ENCODE measurements around the gene RILPL2. TPM values are rescaled to one million over a fixed set of nuclear protein-coding genes. Genes with fewer than 3 reads are reported as not detected.
A peak's percentile ranks its signal among the peaks of the same experiment; 100 is the strongest.

RILPL2 gene
- total and polyA plus RNA-seq, 8 donors = 0.83 to 2.1 (median 1.3) TPM

DNA sequence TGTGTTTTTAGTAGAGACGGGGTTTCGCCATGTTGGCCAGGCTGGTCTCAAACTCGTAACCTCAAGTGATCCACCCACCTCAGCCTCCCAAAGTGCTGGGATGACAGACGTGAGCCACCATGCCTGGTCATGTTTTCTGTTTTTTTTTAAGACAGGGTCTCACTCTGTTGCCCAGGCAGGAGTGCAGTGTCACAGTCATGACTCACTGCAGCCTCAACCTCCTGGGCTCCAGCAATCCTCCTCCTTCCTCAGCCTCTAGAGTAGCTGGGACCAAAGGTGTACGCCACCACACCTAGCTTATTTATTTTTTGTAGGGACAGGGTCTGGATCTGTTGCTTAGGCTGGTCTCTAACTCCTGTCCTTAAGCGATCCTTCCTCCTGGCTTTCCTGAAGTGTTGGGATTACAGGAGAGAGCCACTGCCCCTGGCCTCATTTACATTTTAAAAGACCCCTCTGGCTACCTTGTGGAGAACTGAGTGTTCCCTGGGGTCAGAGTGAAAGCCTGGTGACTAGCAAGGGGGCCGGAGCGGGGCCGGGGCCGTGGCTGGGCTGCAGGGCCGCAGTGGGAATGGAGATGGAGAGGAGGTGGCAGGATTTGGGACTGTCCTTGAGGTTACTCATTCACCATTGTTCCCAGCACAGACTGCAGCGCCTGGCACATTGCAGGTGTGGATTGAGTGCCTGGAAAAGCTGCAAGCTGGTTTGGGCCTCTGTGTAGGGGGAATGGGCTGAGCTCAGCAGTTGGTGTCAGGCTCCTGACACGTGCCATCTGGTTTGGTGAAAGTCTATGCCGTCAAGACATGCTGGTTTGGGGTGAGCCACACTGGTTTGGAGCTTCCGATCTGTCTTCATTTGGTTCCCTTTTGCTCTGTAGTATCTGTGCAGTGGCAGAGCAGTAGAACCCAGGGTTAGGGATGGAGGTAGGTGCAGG, 34.5 kb downstream of the RILPL2 start:
- FAIRE-seq (no peak), DNase-seq (no peak), ATAC-seq (peak in 2 of 4 donors; percentile 14 to 25)
- no peak overlapping the region for H3K27ac ChIP-seq
- H3K27me3 ChIP-seq = no peaks in the 10 kb centered on the region
- intact Hi-C loops (cut with DNase I) = no loop called here
- TF ChIP-seq, protein P1, sequence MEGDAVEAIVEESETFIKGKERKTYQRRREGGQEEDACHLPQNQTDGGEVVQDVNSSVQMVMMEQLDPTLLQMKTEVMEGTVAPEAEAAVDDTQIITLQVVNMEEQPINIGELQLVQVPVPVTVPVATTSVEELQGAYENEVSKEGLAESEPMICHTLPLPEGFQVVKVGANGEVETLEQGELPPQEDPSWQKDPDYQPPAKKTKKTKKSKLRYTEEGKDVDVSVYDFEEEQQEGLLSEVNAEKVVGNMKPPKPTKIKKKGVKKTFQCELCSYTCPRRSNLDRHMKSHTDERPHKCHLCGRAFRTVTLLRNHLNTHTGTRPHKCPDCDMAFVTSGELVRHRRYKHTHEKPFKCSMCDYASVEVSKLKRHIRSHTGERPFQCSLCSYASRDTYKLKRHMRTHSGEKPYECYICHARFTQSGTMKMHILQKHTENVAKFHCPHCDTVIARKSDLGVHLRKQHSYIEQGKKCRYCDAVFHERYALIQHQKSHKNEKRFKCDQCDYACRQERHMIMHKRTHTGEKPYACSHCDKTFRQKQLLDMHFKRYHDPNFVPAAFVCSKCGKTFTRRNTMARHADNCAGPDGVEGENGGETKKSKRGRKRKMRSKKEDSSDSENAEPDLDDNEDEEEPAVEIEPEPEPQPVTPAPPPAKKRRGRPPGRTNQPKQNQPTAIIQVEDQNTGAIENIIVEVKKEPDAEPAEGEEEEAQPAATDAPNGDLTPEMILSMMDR (IDR thresholded peaks at IDR 0.05) = no peak
- H3K9me3 ChIP-seq = no peaks in the 10 kb centered on the region
- peaks cover 4 to 13% (median 5%) of the 10 kb centered on the region in 3 donors for H3K4me1 ChIP-seq
- WGBS, 2 donors = 74 to 76% methylated on average over 15 of the region's 15 CpGs
- H3K4me3 ChIP-seq = no peak overlapping the region
- peaks cover 0 to 38% (median 22%) of the 10 kb centered on the region in 3 donors for H3K36me3 ChIP-seq

DNA sequence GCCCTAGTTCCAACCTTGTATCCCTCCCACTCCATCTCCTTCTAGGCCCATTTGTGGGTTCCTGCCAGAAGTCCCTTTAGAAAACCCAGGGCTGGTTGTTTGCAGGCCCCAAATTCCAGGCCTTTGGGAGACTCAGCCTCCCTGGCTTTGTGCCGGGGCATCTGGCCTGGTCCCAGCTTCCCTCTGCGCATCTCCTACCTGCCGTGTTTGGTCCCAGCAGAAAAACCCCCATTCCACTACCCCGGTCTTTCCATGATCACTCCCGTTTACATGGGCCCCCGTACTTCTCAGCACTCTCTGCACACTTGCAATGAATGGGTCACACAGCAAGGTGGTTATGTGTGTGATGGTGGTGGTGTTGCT, 37.2 kb downstream of the RILPL2 start:
- Histone ChIP-seq H3K36me3 (peaks cover 3 to 36% (median 13%) of the 10 kb centered on the region in 3 donors), H3K4me3 (no peak overlapping the region)

DNA sequence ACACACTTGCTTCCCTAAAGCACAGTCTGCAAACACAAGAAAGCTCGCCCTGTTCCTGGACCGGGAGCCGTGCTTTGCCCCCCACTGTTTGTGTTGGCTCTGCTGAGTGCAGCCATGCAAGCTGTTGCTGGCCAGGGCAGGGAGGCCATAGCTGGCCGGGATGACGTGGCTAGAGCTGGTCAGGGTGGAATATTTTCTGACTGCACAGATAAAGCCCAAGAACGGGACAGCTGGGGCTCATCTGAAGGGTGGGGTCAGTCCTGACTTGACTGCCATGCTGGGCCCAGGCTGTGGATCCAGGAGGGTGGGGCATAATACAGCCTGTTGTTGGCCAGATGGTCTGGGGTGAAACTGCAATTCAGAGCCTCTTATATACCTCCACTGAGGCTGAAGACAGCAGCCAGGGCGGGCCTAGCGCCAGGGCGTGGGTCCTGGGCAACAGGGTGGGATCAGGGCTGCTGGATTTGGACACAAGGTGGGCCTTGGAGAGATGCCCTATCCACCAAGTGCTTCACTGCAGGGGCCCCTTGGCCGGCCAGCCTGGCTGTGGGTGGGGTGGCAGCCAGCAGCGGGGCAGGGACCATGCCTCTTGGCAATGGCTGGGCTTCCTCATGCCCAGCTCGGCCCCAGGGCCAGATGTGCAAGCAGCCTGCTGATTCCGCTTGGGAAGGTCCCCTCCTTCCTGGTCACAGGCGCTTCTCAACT, 37.8 kb downstream of the RILPL2 start:
- no peaks in the 10 kb centered on the region for H3K9me3 ChIP-seq
- H3K27ac ChIP-seq = peak overlapping the region in 1 of 4 donors; percentile 8
- ATAC-seq = peak; percentile 10 to 45 (median 33)
- peak in 3 of 6 donors; percentile 30 to 68 (median 47) for DNase-seq
- TF ChIP-seq, protein P1 (IDR thresholded peaks at IDR 0.05) = no peak
- no peak for FAIRE-seq
- intact Hi-C loops (cut with DNase I) = no loop called here
- H3K4me1 ChIP-seq = peaks cover 14 to 22% (median 19%) of the 10 kb centered on the region in 3 donors
- peaks cover 3 to 35% (median 8%) of the 10 kb centered on the region in 3 donors for H3K36me3 ChIP-seq
- no peak overlapping the region for H3K4me3 ChIP-seq
- no peaks in the 10 kb centered on the region for H3K27me3 ChIP-seq
- WGBS, 2 donors = 58 to 64% methylated on average over 14 of the region's 14 CpGs

More for the DNA sequence above, 37.2 kb downstream of the RILPL2 start:
- DNase-seq (no peak), ATAC-seq (no peak), FAIRE-seq (no peak)
- 92 to 95% methylated on average over 6 of the region's 6 CpGs for WGBS, 2 donors
- TF ChIP-seq, protein P1 (IDR thresholded peaks at IDR 0.05) = no peak
- intact Hi-C loops (cut with DNase I) = no loop called here
- Histone ChIP-seq H3K4me1 (peaks cover 14 to 22% (median 19%) of the 10 kb centered on the region in 3 donors), H3K27ac (no peak overlapping the region), H3K27me3 (no peaks in the 10 kb centered on the region), H3K9me3 (no peaks in the 10 kb centered on the region)

DNA sequence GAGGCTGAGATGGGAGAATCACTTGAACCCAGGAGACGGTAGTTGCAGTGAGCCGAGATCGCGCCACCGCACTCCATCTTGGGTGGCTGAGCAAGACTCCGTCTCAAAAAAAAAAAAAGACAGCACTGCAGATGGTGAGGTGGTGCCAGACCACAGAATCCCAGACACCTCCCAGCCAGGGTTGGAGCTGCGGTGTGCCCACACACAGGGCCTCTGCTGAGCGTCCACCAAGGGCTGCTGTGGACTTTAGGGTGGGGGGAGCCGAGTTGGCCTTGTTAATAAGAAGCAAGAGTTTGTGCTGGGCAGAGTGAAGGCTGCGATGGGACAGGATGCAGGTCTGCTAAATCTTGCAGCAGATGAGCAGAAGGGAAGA, 38.3 kb downstream of the RILPL2 start:
- 89 to 90% methylated on average over 10 of the region's 10 CpGs for WGBS, 2 donors
- TF ChIP-seq, protein P1 (IDR thresholded peaks at IDR 0.05) = no peak
- H3K27ac ChIP-seq = no peak overlapping the region

More for the DNA sequence above, 38.3 kb downstream of the RILPL2 start:
- DNase-seq = no peak
- ATAC-seq = no peak
- no peak for FAIRE-seq
- Histone ChIP-seq H3K27me3 (no peaks in the 10 kb centered on the region), H3K36me3 (peaks cover 3 to 29% (median 3%) of the 10 kb centered on the region in 3 donors), H3K9me3 (no peaks in the 10 kb centered on the region), H3K4me3 (no peak overlapping the region), H3K4me1 (peaks cover 14 to 22% (median 19%) of the 10 kb centered on the region in 3 donors)
- intact Hi-C loops (cut with DNase I) = no loop called here
